H1 (cell line): ENCODE data around the gene FBXO21. TPM values are rescaled to one million over a fixed set of nuclear protein-coding genes. Genes with fewer than 3 reads are reported as not detected.

Experiments
- HDAC6 ChIP-seq: IDR thresholded peaks from one replicate; pipeline ENCODE4 v1.7.1; 2012; ENCODE audit warnings: low read depth, mild to moderate bottlenecking, inconsistent platforms, low read length, moderate library complexity
- NANOG ChIP-seq: IDR thresholded peaks from 2 replicates; pipeline ENCODE4 v1.6.1; 2011; ENCODE audit warnings: low read length, low read depth, mild to moderate bottlenecking, inconsistent platforms; ENCODE audit not compliant: insufficient read depth, poor library complexity, severe bottlenecking
- SP1 ChIP-seq: IDR thresholded peaks from 2 replicates; pipeline ENCODE4 v1.6.1; 2011; ENCODE audit warnings: low read depth, low read length
- SRF ChIP-seq: IDR thresholded peaks from 2 replicates; pipeline ENCODE4 v1.6.1; 2011; ENCODE audit warnings: mild to moderate bottlenecking, low read depth, low read length, moderate library complexity
- ZNF274 ChIP-seq: IDR thresholded peaks from 2 replicates; pipeline ENCODE4 v1.7.0; 2012; ENCODE audit warnings: low read length, borderline replicate concordance; ENCODE audit errors: extremely low read depth
- polyA plus RNA-seq, 7 experiments: library from polyadenylated mRNA; depleted of rRNA in 3 of 7; stranded (reverse) in 5 of 7; unstranded in 2 of 7; fragments of >200 nt in 5 of 7; fragments of 200-250 nt in 2 of 7; gene quantifications; 1 replicate in 5 of 7; 2 replicates in 1 of 7; 4 replicates in 1 of 7; pipeline versions ENCODE4 v1.2.1 to v1.2.3, GENCODE V29; 2011 to 2013; ENCODE audit warnings: missing spikeins in 2 of 7, mixed read lengths in 2 of 7
- total RNA-seq: library from RNA; stranded (reverse); fragmentation: NEBNext Ultra II Directional; extraction: Animal tissue kit (Norgen Biotek cat#: 25700); gene quantifications from 2 replicates; pipeline ENCODE4 v1.2.1, GENCODE V29; 2021

Gene FBXO21
- total and polyA plus RNA-seq, 2 of the 8 experiments (the other 6 are each of a cell fraction or from before 2014, with no cell fraction given) = 57.0 to 80.6 TPM

- no peak for TF ChIP-seq NANOG
- TF ChIP-seq SRF = no peak
- no peak for TF ChIP-seq SP1
- no peak for TF ChIP-seq ZNF274
- no peak for TF ChIP-seq HDAC6
These were observed 65.0 kb downstream of the FBXO21 start (continued) for GRCh38 chr12:117125272-117125613.
